GM12878 (cell line): ENCODE measurements around the gene DCC. TPM values are rescaled to one million over a fixed set of nuclear protein-coding genes. Genes with fewer than 3 reads are reported as not detected.

Experiments used
- ATAC-seq: fragments of 200-7000 bp; cut with Tn5 transposase; 3 replicates; pipeline ENCODE4 v1.9.1; 2020; ENCODE audit warnings: mild to moderate bottlenecking, moderate library complexity
- BruUV-seq: library from RNA; stranded (reverse); fragments of 400-500 nt; replicated peaks from 2 replicates; lab custom pipeline; 2021; lab: Mats Ljungman, UMichigan
- CTCF ChIA-PET: fragments of 300-600 bp; sonication (Branson Sonifier 250); formaldehyde crosslinking; extraction: SDS; loops from one replicate; lab custom pipeline; 2021; ENCODE audit warnings: inconsistent platforms; lab: Yijun Ruan, JAX
- POLR2A ChIA-PET: fragments of 350-600 bp; formaldehyde crosslinking; extraction: SDS; loops from one replicate; lab custom pipeline; 2021; ENCODE audit warnings: inconsistent platforms; lab: Charles Lee
- RAD21 ChIA-PET: fragments of 300-600 bp; sonication (Branson Sonifier 250); formaldehyde crosslinking; loops from one replicate; lab custom pipeline; 2023; ENCODE audit warnings: antibody characterized with exemption; ENCODE audit not compliant: unreplicated experiment; lab: Charles Lee
- SMC1A ChIA-PET: fragments of 300-600 bp; sonication (Branson Sonifier 250); formaldehyde crosslinking; loops from one replicate; lab custom pipeline; 2023; ENCODE audit not compliant: unreplicated experiment, uncharacterized antibody; lab: Charles Lee
- DNase-seq: peaks from one replicate; pipeline ENCODE4 v3.0.0-alpha.2; 2011; ENCODE audit warnings: low read depth, low spot score
- FAIRE-seq: peaks from 3 replicates; lab custom pipeline; 2011; peaks lifted over from hg19 to GRCh38; lab: Jason Lieb, UNC
- H2AFZ ChIP-seq: 2 replicates; pipeline ENCODE4 v1.6.0; 2011; ENCODE audit warnings: low read depth, low read length, control low read depth; ENCODE audit not compliant: control insufficient read depth
- H3K27ac ChIP-seq: 2 replicates; pipeline ENCODE4 v1.5.1; 2011; ENCODE audit warnings: control low read depth; ENCODE audit not compliant: control insufficient read depth, insufficient read depth
- H3K27me3 ChIP-seq, 2 experiments: replicated peaks in 1 of 2; 2 replicates each; pipeline versions ENCODE4 v1.6.0 to v1.6.1; 2011; ENCODE audit warnings: low read length in 1 of 2; ENCODE audit not compliant: control insufficient read depth in 2 of 2, insufficient read depth in 2 of 2
- H3K36me3 ChIP-seq, 2 experiments: 2 replicates each; pipeline ENCODE4 v1.5.1; 2011; ENCODE audit warnings: low read length in 1 of 2; ENCODE audit not compliant: control insufficient read depth in 2 of 2, insufficient read depth in 2 of 2
- H3K4me1 ChIP-seq: 2 replicates; pipeline ENCODE4 v1.6.1; 2011; ENCODE audit warnings: mild to moderate bottlenecking, low read length, moderate library complexity, mixed read lengths; ENCODE audit not compliant: control insufficient read depth, insufficient read depth
- H3K4me2 ChIP-seq: 2 replicates; pipeline ENCODE4 v1.6.0; 2011; ENCODE audit warnings: control low read depth; ENCODE audit not compliant: control insufficient read depth, insufficient read depth
- H3K4me3 ChIP-seq: fragments of 200-600 bp; sonication (generic); 2 replicates; pipeline ENCODE4 v1.5.1; 2016
- H3K79me2 ChIP-seq: 2 replicates; pipeline ENCODE4 v1.6.0; 2011; ENCODE audit warnings: low read length; ENCODE audit not compliant: control insufficient read depth, insufficient read depth
- H3K9ac ChIP-seq: 2 replicates; pipeline ENCODE4 v1.8.0; 2011; ENCODE audit warnings: low read length, control low read depth, mixed read lengths; ENCODE audit not compliant: control insufficient read depth, insufficient read depth
- H3K9me3 ChIP-seq: replicated peaks from 3 replicates; pipeline ENCODE4 v1.5.1; 2011; ENCODE audit warnings: mild to moderate bottlenecking, low read length; ENCODE audit not compliant: control insufficient read depth, insufficient read depth
- H4K20me1 ChIP-seq: 2 replicates; pipeline ENCODE4 v1.6.0; 2011; ENCODE audit not compliant: control insufficient read depth, insufficient read depth
- ASH2L ChIP-seq: fragments of 300-600, 200-600 bp; sonication (generic); IDR thresholded peaks from 2 replicates; pipeline ENCODE4 v1.6.1; 2017; ENCODE audit warnings: low read depth, mild to moderate bottlenecking, borderline replicate concordance
- BMI1 ChIP-seq: fragments of 450-650 bp; IDR thresholded peaks from 2 replicates; pipeline ENCODE4 v1.6.1; 2016; ENCODE audit warnings: mild to moderate bottlenecking, moderate library complexity, borderline replicate concordance
- BRCA1 ChIP-seq: IDR thresholded peaks from 2 replicates; pipeline ENCODE4 v1.6.1; 2011; ENCODE audit warnings: low read depth, low read length, improper control_type of control experiment
- ETV6 ChIP-seq, 2 experiments: fragments of 450-650 bp in 1 of 2; IDR thresholded peaks in 1 of 2; conservative IDR thresholded peaks in 1 of 2; 2 replicates each; pipeline ENCODE4 v1.6.1; 2014; ENCODE audit warnings: antibody characterized with exemption in 1 of 2, borderline replicate concordance in 1 of 2, low read depth in 1 of 2, mild to moderate bottlenecking in 1 of 2, moderate library complexity in 1 of 2
- FOXK2 ChIP-seq: fragments of 450-650 bp; IDR thresholded peaks from 2 replicates; pipeline ENCODE4 v1.6.1; 2017; ENCODE audit warnings: mild to moderate bottlenecking, moderate library complexity
- FOXM1 ChIP-seq: IDR thresholded peaks from 2 replicates; pipeline ENCODE4 v1.6.1; 2012; ENCODE audit warnings: low read depth, mild to moderate bottlenecking, inconsistent platforms, low read length, moderate library complexity
- HCFC1 ChIP-seq: fragments of 150-350 bp; IDR thresholded peaks from 2 replicates; pipeline ENCODE4 v1.6.1; 2014; ENCODE audit warnings: low read length
- MEF2B ChIP-seq: fragments of 450-650 bp; IDR thresholded peaks from 2 replicates; pipeline ENCODE4 v1.6.1; 2018; ENCODE audit warnings: mild to moderate bottlenecking, moderate library complexity; ENCODE audit not compliant: partially characterized antibody, poor library complexity, severe bottlenecking
- PKNOX1 ChIP-seq: fragments of 450-650 bp; IDR thresholded peaks from 2 replicates; pipeline ENCODE4 v1.6.1; 2016; ENCODE audit warnings: mild to moderate bottlenecking
- PML ChIP-seq: IDR thresholded peaks from 2 replicates; pipeline ENCODE4 v1.6.1; 2012; ENCODE audit warnings: low read length, inconsistent platforms
- RUNX3 ChIP-seq: IDR thresholded peaks from 2 replicates; pipeline ENCODE4 v1.6.1; 2012; ENCODE audit warnings: low read length, inconsistent platforms
- SIX5 ChIP-seq: IDR thresholded peaks from 2 replicates; pipeline ENCODE4 v1.6.1; 2011; ENCODE audit warnings: mild to moderate bottlenecking, low read depth, low read length, moderate library complexity; ENCODE audit not compliant: severe bottlenecking
- SRF ChIP-seq, 2 experiments: IDR thresholded peaks; 2 replicates each; pipeline ENCODE4 v1.6.1; 2011; ENCODE audit warnings: low read depth in 2 of 2, low read length in 2 of 2, mild to moderate bottlenecking in 1 of 2, moderate library complexity in 1 of 2
- SUPT20H ChIP-seq: IDR thresholded peaks from 2 replicates; pipeline ENCODE4 v1.6.1; 2011; ENCODE audit warnings: low read depth, mild to moderate bottlenecking, low read length, moderate library complexity, borderline replicate concordance; ENCODE audit not compliant: control insufficient read depth
- ZBTB11 ChIP-seq: fragments of 450-650 bp; formaldehyde crosslinking; IDR thresholded peaks from 2 replicates; pipeline ENCODE4 v1.5.0; 2022; ENCODE audit warnings: mild to moderate bottlenecking, missing genetic modification characterization
- ZZZ3 ChIP-seq: IDR thresholded peaks from 2 replicates; pipeline ENCODE4 v1.6.1; 2011; ENCODE audit warnings: low read depth; ENCODE audit not compliant: control insufficient read depth, insufficient read length
- WGBS: methylation state at CpG from one replicate; pipeline ENCODE4 v1.1.6; 2016; ENCODE audit warnings: low lambda C conversion rate; ENCODE audit not compliant: insufficient replicate concordance, insufficient coverage; ENCODE audit errors: missing lambda C conversion rate; 5-methylcytosine and 5-hydroxymethylcytosine counted together
- in situ Hi-C: fragments of 300-500 bp; cut with MboI; formaldehyde crosslinking; loops from 9 replicates; pipeline ENCODE4 v1.14.3; 2018; ENCODE audit warnings: mixed read lengths
- intact Hi-C: fragments of 100-400 bp; cut with micrococcal nuclease; formaldehyde crosslinking; loops from one replicate; pipeline ENCODE4 v1.14.2; 2022; ENCODE audit not compliant: unreplicated experiment
- polyA plus RNA-seq, 11 experiments: library from polyadenylated mRNA; depleted of rRNA in 4 of 11; unstranded in 6 of 11; stranded (reverse) in 5 of 11; fragments of >200 nt; fragmentation: Nextera tagmentation in 4 of 11; fragmentation: Illumina TruSeq in 1 of 11; extraction: Ambion mirVana in 4 of 11; extraction: Trizol in 1 of 11; gene quantifications; 1 replicate in 1 of 11; 2 replicates in 10 of 11; pipeline versions ENCODE4 v1.2.1 to v1.2.3, GENCODE V29; 2011 to 2016; ENCODE audit warnings: inconsistent platforms in 2 of 11, missing spikeins in 2 of 11, low read depth in 1 of 11
- total RNA-seq, 4 experiments: library from RNA; depleted of rRNA in 3 of 4; stranded (reverse); fragments of >200 nt in 3 of 4; fragmentation: Illumina TruSeq in 1 of 4; extraction: Trizol in 1 of 4; gene quantifications; 2 replicates each; pipeline versions ENCODE4 v1.2.1 to v1.2.3, GENCODE V29; 2013 to 2021
- TF ChIP-seq, protein P1 (sequence below): fragments of 450-650 bp; IDR thresholded peaks from 2 replicates; pipeline ENCODE4 v1.6.1; 2016; ENCODE audit warnings: mild to moderate bottlenecking

The DCC gene
- total and polyA plus RNA-seq, 10 of the 15 experiments (the other 5 are each of a cell fraction or from before 2014, with no cell fraction given): 0.01 TPM; not detected in 9

GRCh38 chr18:52824126-52824525 lies 484.1 kb downstream of the DCC start:
- WGBS: 4% methylated on average over 3 of the region's 3 CpGs
- ChIA-PET POLR2A (no interaction called here), RAD21 (no interaction called here), SMC1A (no interaction called here), CTCF (no interaction called here)
- Histone ChIP-seq H3K79me2 (no peaks in the 10 kb centered on the region), H3K4me3 (no peak overlapping the region), H3K36me3 (no peaks in the 10 kb centered on the region), H3K27me3 (no peaks in the 10 kb centered on the region), H3K9me3 (no peaks in the 10 kb centered on the region), H4K20me1 (no peaks in the 10 kb centered on the region), H2AFZ (no peak overlapping the region), H3K4me1 (no peaks in the 10 kb centered on the region), H3K4me2 (no peak overlapping the region), H3K9ac (no peak overlapping the region), H3K27ac (no peak overlapping the region)
- in situ Hi-C loops: no loop called here
- no TSS peak for BruUV-seq
- DNase-seq: no peak
- no peak for FAIRE-seq
- intact Hi-C loops: no loop called here
- TF ChIP-seq BMI1 (no peak), PKNOX1 (no peak), PML (no peak), SUPT20H (no peak), SRF (IDR thresholded peaks at IDR 0.05; ENCODE audit: low read depth in 2 of 2, low read length in 2 of 2) (no peak), BRCA1 (no peak), ASH2L (no peak), SIX5 (no peak), HCFC1 (no peak), ZBTB11 (CRISPR knock-in tag) (no peak), ZZZ3 (no peak), ETV6 (conservative IDR thresholded peaks at IDR 0.05 in 1 of 2, IDR thresholded peaks at IDR 0.05 in 1 of 2; ENCODE audit: borderline replicate concordance in 1 of 2, low read depth in 1 of 2) (no peak), FOXM1 (no peak), RUNX3 (no peak), FOXK2 (no peak), MEF2B (no peak)
- TF ChIP-seq, protein P1, sequence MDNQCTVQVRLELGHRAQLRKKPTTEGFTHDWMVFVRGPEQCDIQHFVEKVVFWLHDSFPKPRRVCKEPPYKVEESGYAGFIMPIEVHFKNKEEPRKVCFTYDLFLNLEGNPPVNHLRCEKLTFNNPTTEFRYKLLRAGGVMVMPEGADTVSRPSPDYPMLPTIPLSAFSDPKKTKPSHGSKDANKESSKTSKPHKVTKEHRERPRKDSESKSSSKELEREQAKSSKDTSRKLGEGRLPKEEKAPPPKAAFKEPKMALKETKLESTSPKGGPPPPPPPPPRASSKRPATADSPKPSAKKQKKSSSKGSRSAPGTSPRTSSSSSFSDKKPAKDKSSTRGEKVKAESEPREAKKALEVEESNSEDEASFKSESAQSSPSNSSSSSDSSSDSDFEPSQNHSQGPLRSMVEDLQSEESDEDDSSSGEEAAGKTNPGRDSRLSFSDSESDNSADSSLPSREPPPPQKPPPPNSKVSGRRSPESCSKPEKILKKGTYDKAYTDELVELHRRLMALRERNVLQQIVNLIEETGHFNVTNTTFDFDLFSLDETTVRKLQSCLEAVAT: no peak
- ATAC-seq: no peak
